Suprapubic skin (tissue), 4 donors: ENCODE measurements around the gene STH. TPM values are rescaled to one million over a fixed set of nuclear protein-coding genes. Genes with fewer than 3 reads are reported as not detected.

ENCODE experiments used
- DNase-seq, 2 donors: peaks; one replicate each; pipeline ENCODE4 v3.0.0-alpha.2; 2019; ENCODE audit warnings: low spot score in 2 of 2
- H3K27ac ChIP-seq: fragments of 200-600 bp; sonication (generic); one replicate; pipeline ENCODE4 v1.5.1; 2019
- H3K27me3 ChIP-seq: fragments of 200-600 bp; sonication (generic); one replicate; pipeline ENCODE4 v1.5.1; 2019
- H3K36me3 ChIP-seq: fragments of 200-600 bp; sonication (generic); one replicate; pipeline ENCODE4 v1.5.1; 2019
- H3K4me1 ChIP-seq: fragments of 200-600 bp; sonication (generic); one replicate; pipeline ENCODE4 v1.5.1; 2019
- H3K4me3 ChIP-seq: fragments of 200-600 bp; sonication (generic); one replicate; pipeline ENCODE4 v1.5.1; 2019; ENCODE audit warnings: mild to moderate bottlenecking
- H3K9me3 ChIP-seq: fragments of 200-600 bp; sonication (generic); one replicate; pipeline ENCODE4 v1.5.1; 2019
- CTCF ChIP-seq, 2 donors: fragments of 200-600 bp in 1 of 2; fragments of 450-650 bp in 1 of 2; sonication (generic) in 1 of 2; IDR thresholded peaks; one replicate each; pipeline ENCODE4 v1.5.1; 2016 to 2019; ENCODE audit warnings: antibody characterized with exemption in 2 of 2, mild to moderate bottlenecking in 1 of 2, moderate library complexity in 1 of 2
- EP300 ChIP-seq: sonication (generic); formaldehyde crosslinking; IDR thresholded peaks from one replicate; pipeline ENCODE4 v1.6.1; 2017; ENCODE audit warnings: antibody characterized with exemption
- POLR2A ChIP-seq, 2 donors: fragments of 450-650 bp; IDR thresholded peaks; one replicate each; pipeline ENCODE4 v1.6.1; 2017; ENCODE audit warnings: antibody characterized with exemption in 2 of 2, mild to moderate bottlenecking in 2 of 2, moderate library complexity in 2 of 2
- POLR2AphosphoS5 ChIP-seq, 3 donors: sonication (generic); formaldehyde crosslinking; IDR thresholded peaks; one replicate each; pipeline ENCODE4 v1.6.1; 2017; ENCODE audit warnings: antibody characterized with exemption in 3 of 3
- WGBS: methylation state at CpG from one replicate; pipeline ENCODE4 v1.1.5; 2018; 5-methylcytosine and 5-hydroxymethylcytosine counted together
- total RNA-seq, 4 donors: library from RNA; depleted of rRNA; stranded (reverse); fragments of >200 nt; gene quantifications; one replicate each; pipeline ENCODE4 v1.1.0, GENCODE V29; 2016

The STH gene
- total RNA-seq, 4 donors from 2014 or later, result not detected

DNA sequence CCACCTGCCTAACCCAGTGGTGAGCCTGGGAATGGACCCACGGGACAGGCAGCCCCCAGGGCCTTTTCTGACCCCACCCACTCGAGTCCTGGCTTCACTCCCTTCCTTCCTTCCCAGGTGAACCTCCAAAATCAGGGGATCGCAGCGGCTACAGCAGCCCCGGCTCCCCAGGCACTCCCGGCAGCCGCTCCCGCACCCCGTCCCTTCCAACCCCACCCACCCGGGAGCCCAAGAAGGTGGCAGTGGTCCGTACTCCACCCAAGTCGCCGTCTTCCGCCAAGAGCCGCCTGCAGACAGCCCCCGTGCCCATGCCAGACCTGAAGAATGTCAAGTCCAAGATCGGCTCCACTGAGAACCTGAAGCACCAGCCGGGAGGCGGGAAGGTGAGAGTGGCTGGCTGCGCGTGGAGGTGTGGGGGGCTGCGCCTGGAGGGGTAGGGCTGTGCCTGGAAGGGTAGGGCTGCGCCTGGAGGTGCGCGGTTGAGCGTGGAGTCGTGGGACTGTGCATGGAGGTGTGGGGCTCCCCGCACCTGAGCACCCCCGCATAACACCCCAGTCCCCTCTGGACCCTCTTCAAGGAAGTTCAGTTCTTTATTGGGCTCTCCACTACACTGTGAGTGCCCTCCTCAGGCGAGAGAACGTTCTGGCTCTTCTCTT lies 2.6 kb upstream of the STH start:
- WGBS, result 64% methylated on average over 16 of the region's 31 CpGs
- Histone ChIP-seq H3K27ac (no peak overlapping the region), H3K4me3 (no peak overlapping the region), H3K4me1 (no peaks in the 10 kb centered on the region), H3K27me3 (no peaks in the 10 kb centered on the region), H3K36me3 (no peaks in the 10 kb centered on the region), H3K9me3 (no peaks in the 10 kb centered on the region)
- no peak for DNase-seq
- TF ChIP-seq POLR2AphosphoS5 (IDR thresholded peaks at IDR 0.05) (no peak), EP300 (no peak), CTCF (IDR thresholded peaks at IDR 0.05) (no peak), POLR2A (IDR thresholded peaks at IDR 0.05) (no peak)

GRCh38 chr17:45997166-45997565 lies 1.9 kb upstream of the STH start:
- Histone ChIP-seq H3K27me3 (no peaks in the 10 kb centered on the region), H3K4me3 (no peak overlapping the region), H3K27ac (no peak overlapping the region), H3K36me3 (no peaks in the 10 kb centered on the region), H3K4me1 (no peaks in the 10 kb centered on the region), H3K9me3 (no peaks in the 10 kb centered on the region)
- TF ChIP-seq CTCF (IDR thresholded peaks at IDR 0.05) (no peak), POLR2AphosphoS5 (IDR thresholded peaks at IDR 0.05) (no peak), EP300 (no peak), POLR2A (IDR thresholded peaks at IDR 0.05) (no peak)
- DNase-seq, result no peak
- 91% methylated on average over 12 of the region's 13 CpGs for WGBS

DNA sequence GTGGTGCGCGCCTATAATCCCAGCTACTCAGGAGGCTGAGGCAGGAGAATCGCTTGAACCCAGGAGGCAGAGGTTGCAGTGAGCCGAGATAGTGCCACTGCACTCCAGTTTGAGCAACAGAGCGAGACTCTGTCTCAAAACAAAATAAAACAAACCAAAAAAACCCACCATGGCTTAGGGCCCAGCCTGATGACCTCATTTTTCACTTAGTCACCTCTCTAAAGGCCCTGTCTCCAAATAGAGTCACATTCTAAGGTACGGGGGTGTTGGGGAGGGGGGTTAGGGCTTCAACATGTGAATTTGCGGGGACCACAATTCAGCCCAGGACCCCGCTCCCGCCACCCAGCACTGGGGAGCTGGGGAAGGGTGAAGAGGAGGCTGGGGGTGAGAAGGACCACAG lies 1.4 kb upstream of the STH start:
- Histone ChIP-seq H3K4me1 (no peaks in the 10 kb centered on the region), H3K36me3 (no peaks in the 10 kb centered on the region), H3K9me3 (no peaks in the 10 kb centered on the region), H3K4me3 (no peak overlapping the region), H3K27ac (no peak overlapping the region), H3K27me3 (no peaks in the 10 kb centered on the region)
- WGBS, result 88% methylated on average over 7 of the region's 9 CpGs
- TF ChIP-seq POLR2A (IDR thresholded peaks at IDR 0.05) (no peak), CTCF (IDR thresholded peaks at IDR 0.05) (no peak), EP300 (no peak), POLR2AphosphoS5 (IDR thresholded peaks at IDR 0.05) (no peak)
- no peak for DNase-seq

DNA sequence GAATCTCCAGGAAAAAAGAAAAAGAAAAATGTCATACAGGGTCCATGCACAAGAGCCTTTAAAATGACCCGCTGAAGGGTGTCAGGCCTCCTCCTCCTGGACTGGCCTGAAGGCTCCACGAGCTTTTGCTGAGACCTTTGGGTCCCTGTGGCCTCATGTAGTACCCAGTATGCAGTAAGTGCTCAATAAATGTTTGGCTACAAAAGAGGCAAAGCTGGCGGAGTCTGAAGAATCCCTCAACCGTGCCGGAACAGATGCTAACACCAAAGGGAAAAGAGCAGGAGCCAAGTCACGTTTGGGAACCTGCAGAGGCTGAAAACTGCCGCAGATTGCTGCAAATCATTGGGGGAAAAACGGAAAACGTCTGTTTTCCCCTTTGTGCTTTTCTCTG lies 845 bp downstream of the STH start:
- no peak overlapping the region for H3K27ac ChIP-seq
- H3K27me3 ChIP-seq, result no peaks in the 10 kb centered on the region
- H3K4me1 ChIP-seq, result peaks cover 9% of the 10 kb centered on the region
- no peak for TF ChIP-seq POLR2AphosphoS5 (IDR thresholded peaks at IDR 0.05)
- no peak for TF ChIP-seq CTCF (IDR thresholded peaks at IDR 0.05)
- TF ChIP-seq POLR2A (IDR thresholded peaks at IDR 0.05), result no peak
- TF ChIP-seq EP300, result no peak
- WGBS, result 78% methylated on average over 9 of the region's 9 CpGs
- no peak overlapping the region for H3K4me3 ChIP-seq
- H3K36me3 ChIP-seq, result no peaks in the 10 kb centered on the region
- H3K9me3 ChIP-seq, result no peaks in the 10 kb centered on the region
- no peak for DNase-seq

DNA sequence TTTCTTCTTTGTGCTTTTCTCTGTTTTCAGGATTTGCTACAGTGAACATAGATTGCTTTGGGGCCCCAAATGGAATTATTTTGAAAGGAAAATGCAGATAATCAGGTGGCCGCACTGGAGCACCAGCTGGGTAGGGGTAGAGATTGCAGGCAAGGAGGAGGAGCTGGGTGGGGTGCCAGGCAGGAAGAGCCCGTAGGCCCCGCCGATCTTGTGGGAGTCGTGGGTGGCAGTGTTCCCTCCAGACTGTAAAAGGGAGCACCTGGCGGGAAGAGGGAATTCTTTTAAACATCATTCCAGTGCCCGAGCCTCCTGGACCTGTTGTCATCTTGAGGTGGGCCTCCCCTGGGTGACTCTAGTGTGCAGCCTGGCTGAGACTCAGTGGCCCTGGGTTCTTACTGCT lies 1.2 kb downstream of the STH start:
- Histone ChIP-seq H3K4me1 (peaks cover 9% of the 10 kb centered on the region), H3K9me3 (no peaks in the 10 kb centered on the region)
- WGBS, result 47% methylated on average over 7 of the region's 7 CpGs

More for the DNA sequence above, 1.2 kb downstream of the STH start:
- no peak overlapping the region for H3K4me3 ChIP-seq
- no peak overlapping the region for H3K27ac ChIP-seq
- no peak for DNase-seq
- no peaks in the 10 kb centered on the region for H3K27me3 ChIP-seq
- no peaks in the 10 kb centered on the region for H3K36me3 ChIP-seq
- no peak for TF ChIP-seq POLR2AphosphoS5 (IDR thresholded peaks at IDR 0.05)
- no peak for TF ChIP-seq POLR2A (IDR thresholded peaks at IDR 0.05)
- no peak for TF ChIP-seq EP300
- TF ChIP-seq CTCF (IDR thresholded peaks at IDR 0.05), result no peak
